HepG2 (cell line): ENCODE results near the gene CFAP221. TPM values are rescaled to one million over a fixed set of nuclear protein-coding genes. Genes with fewer than 3 reads are reported as not detected.

ENCODE experiments used
- ATAC-seq: fragments of 200-7000 bp; cut with Tn5 transposase; 3 replicates; pipeline ENCODE4 v1.9.1; 2020; ENCODE audit warnings: mild to moderate bottlenecking, moderate library complexity
- BruUV-seq: library from RNA; stranded (reverse); fragments of 400-500 nt; replicated peaks from 2 replicates; lab custom pipeline; 2021; lab: Mats Ljungman, UMichigan
- CTCF ChIA-PET: fragments of 300-600 bp; formaldehyde crosslinking; extraction: SDS; loops from one replicate; lab custom pipeline; 2021; ENCODE audit warnings: low total read pairs, inconsistent platforms, low intra/inter-chr PET ratio; lab: Yijun Ruan, JAX
- POLR2A ChIA-PET: fragments of 350-600 bp; sonication (Branson Sonifier 250); formaldehyde crosslinking; loops from one replicate; lab custom pipeline; 2020; ENCODE audit warnings: antibody characterized with exemption, inconsistent platforms; lab: Yijun Ruan, JAX
- DNase-seq: peaks from one replicate; pipeline ENCODE4 v3.0.0-alpha.2; 2015; ENCODE audit warnings: low spot score
- FAIRE-seq: peaks from 3 replicates; lab custom pipeline; 2011; peaks lifted over from hg19 to GRCh38; lab: Jason Lieb, UNC
- H2AFZ ChIP-seq: one replicate; pipeline ENCODE4 v1.6.1; 2011; ENCODE audit warnings: low read length, inconsistent platforms
- H3K27ac ChIP-seq: fragments of 300-600 bp; 3 replicates; pipeline ENCODE4 v1.8.0; 2011; ENCODE audit warnings: mixed run types, mild to moderate bottlenecking, mixed read lengths, low read length, inconsistent platforms; ENCODE audit not compliant: insufficient read depth; ENCODE audit errors: extremely low read length
- H3K27me3 ChIP-seq, 2 experiments: fragments of 200-600 bp in 1 of 2; 2 replicates in 1 of 2; 3 replicates in 1 of 2; pipeline versions ENCODE4 v1.6.0 to v1.8.0; 2011; ENCODE audit warnings: low read length in 2 of 2, mild to moderate bottlenecking in 2 of 2, moderate library complexity in 2 of 2, inconsistent platforms in 1 of 2; ENCODE audit not compliant: insufficient read depth in 2 of 2, control insufficient read depth in 1 of 2
- H3K36me3 ChIP-seq, 2 experiments: fragments of 200-600 bp in 1 of 2; replicated peaks in 1 of 2; 2 replicates in 1 of 2; 3 replicates in 1 of 2; pipeline versions ENCODE4 v1.5.1 to v1.8.0; 2011; ENCODE audit warnings: low read length in 2 of 2, inconsistent platforms in 1 of 2; ENCODE audit not compliant: insufficient read depth in 2 of 2, control insufficient read depth in 1 of 2
- H3K4me1 ChIP-seq: 2 replicates; pipeline ENCODE4 v1.5.1; 2012; ENCODE audit warnings: low read length, inconsistent platforms; ENCODE audit not compliant: insufficient read depth
- H3K4me2 ChIP-seq: 2 replicates; pipeline ENCODE4 v1.6.0; 2011; ENCODE audit warnings: low read depth, low read length, inconsistent platforms
- H3K4me3 ChIP-seq, 3 experiments: fragments of 200-600 bp in 1 of 3; sonication (generic), shearing (Covaris generic) in 1 of 3; replicated peaks in 1 of 3; 2 replicates each; pipeline ENCODE4 v1.5.1; 2011 to 2016; ENCODE audit warnings: low read length in 3 of 3, inconsistent platforms in 2 of 3, low read depth in 2 of 3, mild to moderate bottlenecking in 2 of 3, control low read depth in 1 of 3, mixed read lengths in 1 of 3; ENCODE audit not compliant: insufficient read depth in 1 of 3
- H3K79me2 ChIP-seq: one replicate; pipeline ENCODE4 v1.6.1; 2011; ENCODE audit warnings: low read length, inconsistent platforms; ENCODE audit not compliant: insufficient read depth
- H3K9ac ChIP-seq: 2 replicates; pipeline ENCODE4 v1.6.0; 2011; ENCODE audit warnings: mild to moderate bottlenecking, low read depth, low read length, inconsistent platforms; ENCODE audit not compliant: insufficient read depth
- H3K9me3 ChIP-seq: 2 replicates; pipeline ENCODE4 v1.5.1; 2012; ENCODE audit warnings: mild to moderate bottlenecking, low read length
- H4K20me1 ChIP-seq: 2 replicates; pipeline ENCODE4 v1.6.0; 2011; ENCODE audit warnings: inconsistent platforms, mild to moderate bottlenecking, low read length, moderate library complexity; ENCODE audit not compliant: insufficient read depth
- CTCF ChIP-seq: sonication (generic); formaldehyde crosslinking; IDR thresholded peaks from 2 replicates; pipeline ENCODE4 v1.5.0; 2020; ENCODE audit warnings: mild to moderate bottlenecking, missing genetic modification reagents, moderate library complexity
- RBAK ChIP-seq: sonication (generic); formaldehyde crosslinking; IDR thresholded peaks from 2 replicates; pipeline ENCODE4 v1.5.1; 2020; ENCODE audit warnings: mild to moderate bottlenecking, missing genetic modification reagents
- SNAPC4 ChIP-seq: sonication (generic); formaldehyde crosslinking; IDR thresholded peaks from 2 replicates; pipeline ENCODE4 v1.4.0; 2020; ENCODE audit warnings: mild to moderate bottlenecking, missing genetic modification reagents
- STAG1 ChIP-seq: sonication (generic); formaldehyde crosslinking; IDR thresholded peaks from 2 replicates; pipeline ENCODE4 v1.4.0; 2020; ENCODE audit warnings: missing genetic modification reagents
- WGBS: methylation state at CpG from one replicate; pipeline ENCODE4 v1.1.6; 2017; ENCODE audit warnings: low lambda C conversion rate; 5-methylcytosine and 5-hydroxymethylcytosine counted together
- in situ Hi-C: cut with HindIII; loops from 2 replicates; pipeline ENCODE4 v1.10.0; 2017; ENCODE audit warnings: low pct_unique_long_range_greater_than_20kb; ENCODE audit not compliant: extremely low pct_ligation_motif_present
- intact Hi-C: fragments of 100-400 bp; cut with micrococcal nuclease; formaldehyde crosslinking; loops from one replicate; pipeline ENCODE4 v1.10.0; 2022; ENCODE audit not compliant: unreplicated experiment
- polyA plus RNA-seq, 8 experiments: library from polyadenylated mRNA; depleted of rRNA in 3 of 8; stranded (reverse) in 7 of 8; unstranded in 1 of 8; fragments of >200 nt; fragmentation: Illumina TruSeq in 4 of 8; extraction: Trizol in 4 of 8; gene quantifications; 2 replicates each; pipeline versions ENCODE4 v1.2.1 to v1.2.3, GENCODE V29; 2011 to 2016; ENCODE audit warnings: low read depth in 4 of 8, missing spikeins in 1 of 8, mixed read lengths in 1 of 8; ENCODE audit not compliant: insufficient read depth in 1 of 8
- total RNA-seq, 5 experiments: library from RNA; depleted of rRNA; stranded (reverse); fragments of >200 nt; fragmentation: Illumina TruSeq; extraction: Trizol; gene quantifications; 2 replicates each; pipeline ENCODE4 v1.2.3, GENCODE V29; 2016; ENCODE audit warnings: low read depth in 1 of 5

Gene CFAP221
- total and polyA plus RNA-seq, 2 of the 13 experiments (the other 11 are each of a cell fraction or from before 2014, with no cell fraction given) = not detected

DNA sequence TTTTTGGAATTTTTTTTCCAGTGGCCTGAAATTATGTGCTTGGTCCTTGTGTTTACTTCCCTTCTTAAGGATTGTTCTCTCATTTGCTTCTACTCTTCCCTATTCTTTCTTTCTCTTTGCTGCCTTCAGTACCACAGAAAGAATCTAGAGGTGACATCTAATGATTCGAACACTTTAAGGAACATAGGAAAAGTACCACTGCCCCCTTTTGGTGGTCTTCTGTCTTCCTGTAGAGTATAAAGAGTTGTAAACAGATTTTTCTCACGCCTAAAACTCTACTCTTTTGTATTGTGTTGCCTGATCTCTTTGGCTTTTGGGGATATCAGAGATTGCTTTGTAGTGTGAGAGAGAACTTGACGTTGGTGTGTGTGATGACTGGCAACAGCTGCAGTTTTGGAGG, 13.0 kb upstream of the CFAP221 start:
- TF ChIP-seq CTCF (CRISPR knock-in tag) (peak; percentile 43; the same call in 1 of the 2 replicates), STAG1 (CRISPR knock-in tag) (peak; percentile 56), RBAK (CRISPR knock-in tag) (no peak), SNAPC4 (CRISPR knock-in tag) (no peak)
- Histone ChIP-seq H3K4me1 (0 out of 2 replicates have a peak, but pooled peaks cover 7% of the 10 kb centered on the region), H3K27me3 (peaks cover 1 to 26% of the 10 kb centered on the region in 2 experiments; a peak in 2 of 5 replicates), H3K4me3 (no peak overlapping the region), H3K27ac (no peak overlapping the region), H3K9ac (no peak overlapping the region), H3K79me2 (no peaks in the 10 kb centered on the region), H3K9me3 (peaks cover 12% of the 10 kb centered on the region), H3K36me3 (no peaks in the 10 kb centered on the region), H4K20me1 (no peaks in the 10 kb centered on the region), H2AFZ (no peak overlapping the region), H3K4me2 (no peak overlapping the region)
- peak; percentile 47 for DNase-seq
- whole genome bisulfite sequencing = 15% methylated on average over 3 of the region's 3 CpGs
- ATAC-seq = peak; percentile 35; the same call in 1 of the 3 replicates
- POLR2A ChIA-PET = no interaction called here
- BruUV-seq = no TSS peak
- intact Hi-C loops (no loop called here), in situ Hi-C loops (no loop called here)
- no peak for FAIRE-seq
- CTCF ChIA-PET = no interaction called here
